ENCODE measurements around the gene SLC25A3.
"Not testable (repeated sequence)": the region's sequence is repeated elsewhere in the genome, so short reads cannot be mapped to it uniquely, and the experiment has no call there.

The SLC25A3 gene

DNA sequence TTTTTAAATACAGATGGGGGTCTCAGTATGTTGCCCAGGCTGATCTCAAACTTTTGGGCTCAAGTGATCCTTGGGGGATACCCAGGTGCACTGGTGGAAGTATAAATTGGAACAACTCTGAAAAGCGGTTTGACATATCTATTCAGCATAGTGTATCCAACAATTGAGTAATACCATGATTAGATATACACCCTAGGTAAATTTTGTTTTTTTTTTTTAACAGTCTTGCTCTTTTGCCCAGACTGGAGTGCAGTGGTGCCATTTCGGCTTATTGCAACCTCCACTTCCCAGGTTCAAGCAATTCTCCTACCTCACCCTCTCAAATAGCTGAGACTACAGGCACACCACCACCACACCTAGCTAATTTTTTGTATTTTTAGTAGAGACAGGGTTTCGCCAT lies 31.6 kb upstream of the SLC25A3 start:
- TF ChIP-seq, protein P1, sequence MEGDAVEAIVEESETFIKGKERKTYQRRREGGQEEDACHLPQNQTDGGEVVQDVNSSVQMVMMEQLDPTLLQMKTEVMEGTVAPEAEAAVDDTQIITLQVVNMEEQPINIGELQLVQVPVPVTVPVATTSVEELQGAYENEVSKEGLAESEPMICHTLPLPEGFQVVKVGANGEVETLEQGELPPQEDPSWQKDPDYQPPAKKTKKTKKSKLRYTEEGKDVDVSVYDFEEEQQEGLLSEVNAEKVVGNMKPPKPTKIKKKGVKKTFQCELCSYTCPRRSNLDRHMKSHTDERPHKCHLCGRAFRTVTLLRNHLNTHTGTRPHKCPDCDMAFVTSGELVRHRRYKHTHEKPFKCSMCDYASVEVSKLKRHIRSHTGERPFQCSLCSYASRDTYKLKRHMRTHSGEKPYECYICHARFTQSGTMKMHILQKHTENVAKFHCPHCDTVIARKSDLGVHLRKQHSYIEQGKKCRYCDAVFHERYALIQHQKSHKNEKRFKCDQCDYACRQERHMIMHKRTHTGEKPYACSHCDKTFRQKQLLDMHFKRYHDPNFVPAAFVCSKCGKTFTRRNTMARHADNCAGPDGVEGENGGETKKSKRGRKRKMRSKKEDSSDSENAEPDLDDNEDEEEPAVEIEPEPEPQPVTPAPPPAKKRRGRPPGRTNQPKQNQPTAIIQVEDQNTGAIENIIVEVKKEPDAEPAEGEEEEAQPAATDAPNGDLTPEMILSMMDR (IDR thresholded peaks at IDR 0.05; ENCODE audit: borderline replicate concordance, insufficient read depth, low read depth, low read length), result no peak
- H3K4me3 ChIP-seq (ENCODE audit: low read depth, low read length), result no peak overlapping the region

DNA sequence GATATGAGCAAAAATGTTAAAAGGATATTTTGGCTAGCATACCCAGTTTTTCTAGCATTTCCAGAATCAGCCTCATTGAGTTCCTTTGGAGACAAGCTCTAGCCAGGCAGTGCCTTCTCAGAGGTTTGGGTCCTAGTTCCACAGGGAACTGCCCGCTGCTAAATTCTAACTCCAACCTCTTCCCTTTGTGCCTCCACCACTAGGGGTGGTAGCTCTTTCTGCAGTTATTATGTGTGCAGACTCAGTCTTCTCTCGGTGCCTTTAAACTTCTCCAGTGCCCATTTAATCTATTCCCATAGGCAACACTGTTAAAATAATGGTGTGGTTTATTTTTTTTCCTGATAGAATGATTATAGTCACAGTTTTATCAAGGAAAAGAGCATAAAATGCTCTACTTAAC lies 21.5 kb upstream of the SLC25A3 start:
- no peak overlapping the region for H3K4me3 ChIP-seq (ENCODE audit: low read depth, low read length)
- TF ChIP-seq, protein P1 (IDR thresholded peaks at IDR 0.05; ENCODE audit: borderline replicate concordance, insufficient read depth, low read depth, low read length), result peak; percentile 41; the same call in 1 of the 2 replicates

DNA sequence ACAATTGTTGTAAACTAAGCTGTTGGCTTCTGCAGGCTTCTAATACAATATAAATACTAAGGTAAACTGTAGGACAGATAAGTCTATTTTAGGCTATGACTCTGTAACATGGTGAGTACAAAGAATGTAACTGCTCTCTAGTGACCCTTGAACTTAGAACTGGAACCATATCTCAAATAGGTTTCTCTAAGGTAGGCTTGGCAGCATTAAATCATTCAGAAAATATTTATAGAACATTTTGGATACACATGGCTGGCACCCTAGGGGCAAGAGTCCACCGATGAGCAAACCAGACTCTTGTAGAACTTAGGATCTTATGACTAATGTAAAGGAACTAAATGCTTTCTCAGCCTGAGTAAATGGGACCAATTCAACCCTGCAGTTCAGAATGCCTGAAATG lies 19.4 kb upstream of the SLC25A3 start:
- no peak overlapping the region for H3K4me3 ChIP-seq (ENCODE audit: low read depth, low read length)
- TF ChIP-seq, protein P1 (IDR thresholded peaks at IDR 0.05; ENCODE audit: borderline replicate concordance, insufficient read depth, low read depth, low read length), result no peak

DNA sequence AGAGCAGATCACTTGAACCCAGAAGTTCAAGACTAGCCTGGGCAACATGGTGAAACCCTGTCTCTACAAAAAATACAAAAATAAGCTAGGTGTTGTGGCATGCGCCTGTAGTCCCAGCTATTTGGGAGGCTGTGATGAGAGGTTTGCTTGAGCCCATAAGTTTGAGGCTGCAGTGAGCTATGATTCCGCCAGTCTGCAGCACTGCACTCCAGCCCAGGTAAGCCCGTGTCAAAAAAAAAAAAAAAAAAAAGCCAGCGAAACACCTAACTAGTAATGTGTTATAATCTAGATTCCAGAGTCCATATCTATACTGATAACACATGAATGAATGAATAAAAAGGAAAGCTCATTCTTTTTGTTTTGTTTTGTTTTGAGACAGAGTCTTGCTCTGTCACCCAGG lies 18.5 kb upstream of the SLC25A3 start:
- H3K4me3 ChIP-seq (ENCODE audit: low read depth, low read length), result no peak overlapping the region
- TF ChIP-seq, protein P1 (IDR thresholded peaks at IDR 0.05; ENCODE audit: borderline replicate concordance, insufficient read depth, low read depth, low read length), result no peak

DNA sequence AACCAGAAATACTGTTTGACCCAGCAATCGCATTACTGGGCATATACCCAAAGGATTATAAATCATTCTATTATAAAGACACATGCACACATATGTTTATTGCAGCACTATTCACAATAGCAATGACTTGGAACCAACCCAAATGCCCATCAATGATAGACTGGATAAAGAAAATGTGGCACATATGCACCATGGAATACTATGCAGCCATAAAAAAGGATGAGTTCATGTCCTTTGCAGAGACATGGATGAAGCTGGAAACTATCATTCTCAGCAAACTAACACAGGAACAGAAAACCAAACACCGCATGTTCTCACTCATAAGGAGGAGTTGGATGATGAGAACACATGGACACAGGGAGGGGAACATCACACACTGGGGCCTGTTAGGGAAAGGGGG lies 16.7 kb upstream of the SLC25A3 start:
- not testable (repeated sequence) for H3K4me3 ChIP-seq (ENCODE audit: low read depth, low read length)

DNA sequence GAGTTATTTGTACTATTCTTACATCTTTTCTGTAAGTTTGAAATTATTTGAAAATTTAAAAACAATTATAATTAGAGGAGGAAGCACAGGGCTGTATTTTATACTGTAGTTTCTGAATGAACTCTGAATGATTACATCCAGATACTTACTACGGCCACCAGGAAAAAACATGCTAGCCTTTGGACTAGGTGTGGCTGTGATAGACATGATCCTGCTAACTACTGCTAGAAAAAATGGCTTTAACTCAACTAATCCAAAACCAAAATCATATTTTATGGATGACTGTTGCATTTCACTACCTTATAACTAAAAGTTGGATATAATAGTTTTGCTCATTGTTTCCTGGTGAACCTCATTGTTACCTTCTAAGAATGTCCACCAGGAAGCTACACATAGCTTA lies 15.1 kb upstream of the SLC25A3 start:
- TF ChIP-seq, protein P1 (IDR thresholded peaks at IDR 0.05; ENCODE audit: borderline replicate concordance, insufficient read depth, low read depth, low read length), result no peak
- no peak overlapping the region for H3K4me3 ChIP-seq (ENCODE audit: low read depth, low read length)

DNA sequence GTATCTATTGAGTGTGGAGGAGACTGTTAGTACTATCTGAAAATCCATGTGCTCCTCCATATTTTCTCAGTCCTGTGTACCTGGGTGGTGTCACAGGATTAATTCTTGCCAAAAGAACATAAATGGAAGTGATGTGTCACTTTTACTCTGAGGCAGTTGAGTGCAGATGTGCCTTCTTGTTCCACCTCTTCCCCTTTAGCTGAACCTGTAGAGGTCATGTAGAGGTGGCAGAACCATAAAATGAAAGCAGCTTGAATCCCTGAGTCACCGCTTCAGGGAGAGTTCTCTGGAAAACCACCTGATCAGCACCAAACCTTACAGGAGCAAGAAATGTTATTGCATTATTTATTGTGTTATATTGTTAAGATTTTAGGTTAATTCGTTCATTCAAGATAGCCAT lies 14.7 kb upstream of the SLC25A3 start:
- H3K4me3 ChIP-seq (ENCODE audit: low read depth, low read length), result no peak overlapping the region
- TF ChIP-seq, protein P1 (IDR thresholded peaks at IDR 0.05; ENCODE audit: borderline replicate concordance, insufficient read depth, low read depth, low read length), result no peak

DNA sequence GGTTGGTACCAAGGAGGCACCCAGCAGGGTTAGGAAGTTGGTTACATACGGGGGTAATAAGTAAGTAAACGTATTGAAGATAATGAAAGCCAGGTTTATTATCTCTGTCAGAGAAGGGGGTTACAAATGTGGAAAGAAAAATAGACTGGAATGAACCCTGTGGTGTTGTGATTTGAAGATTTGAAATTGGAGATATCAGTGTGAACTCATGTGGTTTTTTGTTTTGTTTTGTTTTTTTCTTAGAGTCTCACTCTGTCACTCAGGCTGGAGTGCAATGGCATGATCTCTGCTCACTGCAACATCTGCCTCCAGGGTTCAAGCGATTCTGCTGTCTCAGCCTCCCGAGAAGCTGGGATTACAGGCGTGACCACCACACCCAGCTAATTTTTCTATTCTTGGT lies 14.1 kb upstream of the SLC25A3 start:
- H3K4me3 ChIP-seq (ENCODE audit: low read depth, low read length), result no peak overlapping the region

More for the DNA sequence above, 14.1 kb upstream of the SLC25A3 start:
- TF ChIP-seq, protein P1 (IDR thresholded peaks at IDR 0.05; ENCODE audit: borderline replicate concordance, insufficient read depth, low read depth, low read length), result no peak

All from GM12875 (cell line).